Measurements from ENCODE around the gene SRGAP2B.
"Not testable (repeated sequence)": the region's sequence is repeated elsewhere in the genome, so short reads cannot be mapped to it uniquely, and the experiment has no call there.

Gene SRGAP2B

GRCh38 chr1:145123062-145123395 lies 27.9 kb upstream of the SRGAP2B start:
- not testable (repeated sequence) for H3K14ac ChIP-seq (ENCODE audit: low read length); H2AFZ ChIP-seq (ENCODE audit: low read length); H4K8ac ChIP-seq (ENCODE audit: low read depth, low read length); H3K4me2 ChIP-seq (ENCODE audit: insufficient read depth, low read length, poor library complexity, severe bottlenecking); H3K27ac ChIP-seq (replicated peaks; ENCODE audit: low read length); H3K23ac ChIP-seq (ENCODE audit: low read depth, low read length, poor library complexity); H2BK12ac ChIP-seq (ENCODE audit: low read length); H2AK5ac ChIP-seq (ENCODE audit: low read depth, low read length); H3K9me3 ChIP-seq (replicated peaks in 1 of 2; ENCODE audit: control insufficient read depth in 2 of 2, insufficient read depth in 1 of 2, low read depth in 1 of 2, low read length in 2 of 2); H4K91ac ChIP-seq (ENCODE audit: low read depth, low read length, poor library complexity); H2BK15ac ChIP-seq (ENCODE audit: low read length); H3K4ac ChIP-seq (ENCODE audit: low read length); H3K79me1 ChIP-seq (ENCODE audit: low read depth, low read length); DNase-seq (ENCODE audit: low spot score); H3K4me1 ChIP-seq (ENCODE audit: control insufficient read depth in 2 of 2, insufficient read depth in 1 of 2, low read depth in 1 of 2, low read length in 2 of 2); H3K27me3 ChIP-seq (ENCODE audit: control insufficient read depth in 3 of 3, insufficient read depth in 3 of 3, low read depth in 1 of 3, low read length in 3 of 3); H2BK5ac ChIP-seq (ENCODE audit: low read length); H3K4me3 ChIP-seq (ENCODE audit: low read length in 2 of 2); H3K36me3 ChIP-seq (replicated peaks in 1 of 2; ENCODE audit: control insufficient read depth in 2 of 2, insufficient read depth in 2 of 2, low read length in 2 of 2); H2BK120ac ChIP-seq (ENCODE audit: low read depth, low read length); H3K18ac ChIP-seq (ENCODE audit: low read length); H3K9ac ChIP-seq (ENCODE audit: low read depth, low read length, poor library complexity)
- no CpG with 5 or more reads among the region's 1 CpG for WGBS, 2 donors (ENCODE audit: extremely low coverage in 2 of 2, insufficient read length in 2 of 2, insufficient replicate concordance in 1 of 2)

- not testable (repeated sequence) for H3K27me3 ChIP-seq (ENCODE audit: control insufficient read depth in 3 of 3, insufficient read depth in 3 of 3, low read depth in 1 of 3, low read length in 3 of 3); H3K4me2 ChIP-seq (ENCODE audit: insufficient read depth, low read length, poor library complexity, severe bottlenecking); H2BK120ac ChIP-seq (ENCODE audit: low read depth, low read length); H3K4me3 ChIP-seq (ENCODE audit: low read length in 2 of 2); H2BK5ac ChIP-seq (ENCODE audit: low read length); H3K9ac ChIP-seq (ENCODE audit: low read depth, low read length, poor library complexity); DNase-seq (ENCODE audit: low spot score); H4K91ac ChIP-seq (ENCODE audit: low read depth, low read length, poor library complexity); H3K14ac ChIP-seq (ENCODE audit: low read length); H3K79me1 ChIP-seq (ENCODE audit: low read depth, low read length); H3K36me3 ChIP-seq (replicated peaks in 1 of 2; ENCODE audit: control insufficient read depth in 2 of 2, insufficient read depth in 2 of 2, low read length in 2 of 2); H3K23ac ChIP-seq (ENCODE audit: low read depth, low read length, poor library complexity); H4K8ac ChIP-seq (ENCODE audit: low read depth, low read length); H3K9me3 ChIP-seq (replicated peaks in 1 of 2; ENCODE audit: control insufficient read depth in 2 of 2, insufficient read depth in 1 of 2, low read depth in 1 of 2, low read length in 2 of 2); H2AK5ac ChIP-seq (ENCODE audit: low read depth, low read length); H2AFZ ChIP-seq (ENCODE audit: low read length); H2BK12ac ChIP-seq (ENCODE audit: low read length); H3K4me1 ChIP-seq (ENCODE audit: control insufficient read depth in 2 of 2, insufficient read depth in 1 of 2, low read depth in 1 of 2, low read length in 2 of 2); H3K18ac ChIP-seq (ENCODE audit: low read length); H3K27ac ChIP-seq (replicated peaks; ENCODE audit: low read length); H2BK15ac ChIP-seq (ENCODE audit: low read length); H3K4ac ChIP-seq (ENCODE audit: low read length)
- no CpG with 5 or more reads among the region's 7 CpGs for WGBS, 2 donors (ENCODE audit: extremely low coverage in 2 of 2, insufficient read length in 2 of 2, insufficient replicate concordance in 1 of 2)
These were observed 27.4 kb upstream of the SRGAP2B start for GRCh38 chr1:145122344-145123061.

- not testable (repeated sequence) for H3K27ac ChIP-seq (replicated peaks; ENCODE audit: low read length); H3K23ac ChIP-seq (ENCODE audit: low read depth, low read length, poor library complexity); H3K4ac ChIP-seq (ENCODE audit: low read length); DNase-seq (ENCODE audit: low spot score); H3K18ac ChIP-seq (ENCODE audit: low read length); H3K4me1 ChIP-seq (ENCODE audit: control insufficient read depth in 2 of 2, insufficient read depth in 1 of 2, low read depth in 1 of 2, low read length in 2 of 2); H2AFZ ChIP-seq (ENCODE audit: low read length); H3K27me3 ChIP-seq (ENCODE audit: control insufficient read depth in 3 of 3, insufficient read depth in 3 of 3, low read depth in 1 of 3, low read length in 3 of 3); H4K91ac ChIP-seq (ENCODE audit: low read depth, low read length, poor library complexity); H3K36me3 ChIP-seq (replicated peaks in 1 of 2; ENCODE audit: control insufficient read depth in 2 of 2, insufficient read depth in 2 of 2, low read length in 2 of 2); H3K4me3 ChIP-seq (ENCODE audit: low read length in 2 of 2); H2BK120ac ChIP-seq (ENCODE audit: low read depth, low read length); H3K79me1 ChIP-seq (ENCODE audit: low read depth, low read length); H3K14ac ChIP-seq (ENCODE audit: low read length); H2AK5ac ChIP-seq (ENCODE audit: low read depth, low read length); H2BK5ac ChIP-seq (ENCODE audit: low read length); H2BK12ac ChIP-seq (ENCODE audit: low read length); H3K4me2 ChIP-seq (ENCODE audit: insufficient read depth, low read length, poor library complexity, severe bottlenecking); H4K8ac ChIP-seq (ENCODE audit: low read depth, low read length); H2BK15ac ChIP-seq (ENCODE audit: low read length); H3K9me3 ChIP-seq (replicated peaks in 1 of 2; ENCODE audit: control insufficient read depth in 2 of 2, insufficient read depth in 1 of 2, low read depth in 1 of 2, low read length in 2 of 2); H3K9ac ChIP-seq (ENCODE audit: low read depth, low read length, poor library complexity)
- WGBS, 2 donors (ENCODE audit: extremely low coverage in 2 of 2, insufficient read length in 2 of 2, insufficient replicate concordance in 1 of 2): no CpG with 5 or more reads among the region's 3 CpGs
These were observed 24.7 kb upstream of the SRGAP2B start for GRCh38 chr1:145119842-145120241.

GRCh38 chr1:145115587-145116493 lies 20.7 kb upstream of the SRGAP2B start:
- not testable (repeated sequence) for DNase-seq (ENCODE audit: low spot score); H2BK12ac ChIP-seq (ENCODE audit: low read length); H3K9me3 ChIP-seq (replicated peaks in 1 of 2; ENCODE audit: control insufficient read depth in 2 of 2, insufficient read depth in 1 of 2, low read depth in 1 of 2, low read length in 2 of 2); H3K4me1 ChIP-seq (ENCODE audit: control insufficient read depth in 2 of 2, insufficient read depth in 1 of 2, low read depth in 1 of 2, low read length in 2 of 2); H4K91ac ChIP-seq (ENCODE audit: low read depth, low read length, poor library complexity); H2BK120ac ChIP-seq (ENCODE audit: low read depth, low read length); H3K9ac ChIP-seq (ENCODE audit: low read depth, low read length, poor library complexity); H3K4me2 ChIP-seq (ENCODE audit: insufficient read depth, low read length, poor library complexity, severe bottlenecking); H4K8ac ChIP-seq (ENCODE audit: low read depth, low read length); H2AFZ ChIP-seq (ENCODE audit: low read length); H3K4me3 ChIP-seq (ENCODE audit: low read length in 2 of 2); H2BK5ac ChIP-seq (ENCODE audit: low read length); H3K23ac ChIP-seq (ENCODE audit: low read depth, low read length, poor library complexity); H3K14ac ChIP-seq (ENCODE audit: low read length); H3K4ac ChIP-seq (ENCODE audit: low read length); H3K79me1 ChIP-seq (ENCODE audit: low read depth, low read length); H3K27me3 ChIP-seq (ENCODE audit: control insufficient read depth in 3 of 3, insufficient read depth in 3 of 3, low read depth in 1 of 3, low read length in 3 of 3); H3K18ac ChIP-seq (ENCODE audit: low read length); H3K27ac ChIP-seq (replicated peaks; ENCODE audit: low read length); H3K36me3 ChIP-seq (replicated peaks in 1 of 2; ENCODE audit: control insufficient read depth in 2 of 2, insufficient read depth in 2 of 2, low read length in 2 of 2); H2AK5ac ChIP-seq (ENCODE audit: low read depth, low read length); H2BK15ac ChIP-seq (ENCODE audit: low read length)
- WGBS, 2 donors (ENCODE audit: extremely low coverage in 2 of 2, insufficient read length in 2 of 2, insufficient replicate concordance in 1 of 2): no CpG with 5 or more reads among the region's 6 CpGs

Measured in neuronal stem cell (in vitro differentiated cells).